Stimulated activated CD8-positive, alpha-beta memory T cell treated with anti-CD3 and anti-CD28 coated beads, Interleukin-7, amount 100 ng/mL, for 24 hours (primary cell): Measurements from ENCODE around the gene KRT6C.

Source experiments
- DNase-seq: peaks from one replicate; pipeline ENCODE4 v3.0.0-alpha.2; 2020; ENCODE audit warnings: low read depth

KRT6C gene

GRCh38 chr12:52434760-52435530, 38.7 kb downstream of the KRT6C start:
- no peak for DNase-seq

DNA sequence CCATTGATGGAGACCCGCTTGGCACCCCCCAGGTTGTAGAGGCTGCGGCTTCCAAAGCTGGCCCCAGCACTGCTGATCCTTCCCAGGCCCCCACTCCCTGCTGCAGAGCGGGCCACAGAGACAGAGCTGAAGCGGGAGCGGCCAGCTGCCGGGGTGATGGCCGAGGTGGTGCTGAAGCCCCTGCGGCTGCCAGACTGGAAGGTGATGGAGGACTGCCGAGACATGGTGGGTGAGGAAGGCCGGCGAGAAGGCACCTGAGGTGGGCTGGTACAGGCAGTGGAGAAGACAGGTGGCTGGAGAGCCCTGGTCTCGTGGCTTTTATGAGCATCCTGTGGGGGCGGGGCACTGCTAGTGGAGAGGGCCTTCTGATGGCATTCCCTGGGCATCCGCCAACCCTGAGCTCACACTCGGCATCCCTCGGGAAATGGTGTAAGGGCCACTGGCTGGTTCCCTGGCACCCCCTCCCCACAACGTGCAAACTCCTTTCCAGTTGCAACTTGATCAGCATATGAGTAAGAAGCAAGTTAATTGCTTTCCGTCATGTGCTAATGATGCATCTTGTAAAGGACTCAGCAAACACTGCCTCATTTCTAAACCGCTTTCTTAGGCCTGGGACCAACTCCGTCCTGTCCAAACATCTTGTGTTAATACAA, 39.4 kb downstream of the KRT6C start, which contains the start of gene KRT75:
Gene KRT75 (minus strand): TSS at position 291 of the 653 bp plus-strand sequence. CDS start 67 bp downstream, at position 224.
- DNase-seq, result no peak

DNA sequence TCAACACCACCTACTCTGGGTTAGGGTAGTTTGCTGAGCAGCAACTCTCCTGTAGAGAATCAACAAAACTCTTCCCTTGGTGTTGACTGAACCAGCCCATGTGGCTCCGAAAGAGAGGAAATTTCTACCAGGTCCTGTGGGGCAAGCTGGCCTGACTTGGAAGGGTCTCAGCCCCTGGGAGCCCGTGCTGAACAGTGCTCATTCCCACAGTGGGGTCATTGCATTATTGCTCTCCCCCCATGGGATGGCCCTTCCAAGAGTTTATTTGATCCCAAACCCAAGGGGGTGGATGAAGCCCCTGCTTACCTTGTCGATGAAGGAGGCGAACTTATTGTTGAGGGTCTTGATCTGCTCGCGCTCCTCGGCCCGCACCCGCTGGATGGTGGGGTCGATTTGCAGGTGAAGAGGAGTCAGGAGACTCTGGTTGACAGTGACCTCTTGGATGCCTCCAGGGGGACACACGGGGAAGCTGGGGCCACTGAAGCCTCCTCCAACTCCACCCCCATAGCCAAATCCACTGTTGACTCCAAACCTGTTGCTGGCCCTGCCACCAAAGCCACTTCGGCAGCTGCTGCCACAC, 40.0 kb downstream of the KRT6C start:
- no peak for DNase-seq

DNA sequence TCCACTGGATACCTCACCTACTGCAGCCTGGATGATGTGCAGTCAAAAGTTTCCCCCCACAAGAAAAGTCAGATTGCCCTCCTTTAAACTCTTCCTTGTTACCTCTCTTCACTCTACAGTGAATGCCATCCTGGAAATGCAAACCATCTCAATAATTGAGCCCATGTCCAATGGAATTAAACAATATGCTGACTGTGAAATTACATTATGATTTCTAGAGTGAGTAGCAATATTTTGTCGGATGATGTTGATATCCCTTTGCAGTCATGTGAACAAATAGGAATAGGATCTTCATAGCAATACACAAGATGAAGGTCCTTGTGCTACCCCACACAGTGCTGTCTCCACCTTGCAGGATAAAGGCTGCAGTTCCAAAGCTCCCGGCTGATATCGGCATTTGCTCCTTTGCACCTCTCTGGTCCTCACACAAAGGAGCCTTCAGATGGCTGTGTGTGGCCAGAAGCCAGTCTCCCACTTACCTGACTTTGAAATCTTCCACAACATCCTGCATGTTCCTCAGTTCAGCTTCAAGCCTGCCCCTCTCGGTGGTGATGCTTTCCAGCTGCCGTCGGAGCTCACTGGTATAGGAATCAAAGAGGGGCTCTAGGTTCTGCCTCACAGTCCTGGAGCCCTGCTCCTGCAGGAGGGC, 40.9 kb downstream of the KRT6C start:
- DNase-seq, result no peak

- DNase-seq, result no peak
Observed at GRCh38 chr12:52428121-52428520, 45.5 kb downstream of the KRT6C start.

DNA sequence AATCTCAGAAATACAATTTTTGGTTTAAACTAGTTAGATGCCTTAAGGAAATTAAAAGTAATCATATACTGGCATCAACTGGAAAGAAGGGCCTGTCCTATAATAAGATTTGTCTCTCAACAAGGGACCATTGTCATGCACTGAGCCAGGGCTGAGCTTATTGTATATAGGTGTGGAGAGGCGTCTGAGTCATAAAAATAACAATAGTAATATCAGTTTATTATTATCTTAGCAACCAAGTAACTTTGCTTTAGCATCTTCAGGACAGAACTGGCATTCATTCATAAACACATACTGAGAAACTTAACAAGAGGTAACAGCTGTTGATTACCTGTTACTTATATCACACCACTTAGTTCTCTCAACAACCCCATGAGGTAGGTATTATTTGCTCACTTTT, 46.5 kb downstream of the KRT6C start:
- no peak for DNase-seq

GRCh38 chr12:52426034-52426433, 47.6 kb downstream of the KRT6C start:
- DNase-seq, result no peak

DNA sequence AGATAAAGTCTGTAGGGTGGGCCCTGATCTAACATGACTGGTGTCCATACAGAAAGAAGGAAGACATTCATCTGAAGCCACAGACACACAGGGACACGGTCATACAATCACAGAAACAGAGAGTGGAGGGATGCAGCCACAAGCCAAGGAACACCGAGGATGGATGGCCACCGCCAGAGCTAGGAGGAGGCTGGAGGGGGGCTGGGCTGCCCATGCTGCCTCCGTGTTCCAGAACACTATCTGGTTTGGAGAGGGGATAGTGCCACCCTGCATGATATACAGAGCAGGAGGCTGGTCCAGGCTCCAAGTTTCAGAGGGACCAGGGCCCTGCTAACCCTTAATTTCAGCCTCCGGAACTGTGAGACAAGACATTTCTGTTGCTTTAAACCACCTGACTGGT, 48.1 kb downstream of the KRT6C start:
- DNase-seq, result no peak

GRCh38 chr12:52423661-52424500, 49.7 kb downstream of the KRT6C start:
- DNase-seq, result no peak

DNA sequence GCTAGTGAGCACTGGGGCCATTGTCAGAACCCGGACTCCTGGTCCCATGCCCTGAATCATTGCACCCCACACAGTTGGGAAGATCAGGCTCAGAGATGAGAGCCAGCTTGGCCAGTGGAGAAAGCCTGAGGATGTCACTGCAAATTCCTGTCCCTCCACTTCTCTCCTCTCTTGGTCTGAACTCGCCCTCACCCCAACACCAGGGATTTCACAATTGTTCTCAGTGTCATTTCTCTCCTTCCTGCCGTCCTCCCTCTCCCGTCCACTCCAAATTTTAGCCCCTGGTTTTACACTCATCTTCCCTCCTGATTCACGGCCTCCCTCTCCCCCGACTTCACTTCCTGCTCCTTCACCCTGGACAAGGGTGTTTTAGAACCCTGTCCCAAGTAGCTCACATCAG, 50.6 kb downstream of the KRT6C start:
- no peak for DNase-seq

GRCh38 chr12:52419656-52420055, 53.9 kb downstream of the KRT6C start:
- no peak for DNase-seq

DNA sequence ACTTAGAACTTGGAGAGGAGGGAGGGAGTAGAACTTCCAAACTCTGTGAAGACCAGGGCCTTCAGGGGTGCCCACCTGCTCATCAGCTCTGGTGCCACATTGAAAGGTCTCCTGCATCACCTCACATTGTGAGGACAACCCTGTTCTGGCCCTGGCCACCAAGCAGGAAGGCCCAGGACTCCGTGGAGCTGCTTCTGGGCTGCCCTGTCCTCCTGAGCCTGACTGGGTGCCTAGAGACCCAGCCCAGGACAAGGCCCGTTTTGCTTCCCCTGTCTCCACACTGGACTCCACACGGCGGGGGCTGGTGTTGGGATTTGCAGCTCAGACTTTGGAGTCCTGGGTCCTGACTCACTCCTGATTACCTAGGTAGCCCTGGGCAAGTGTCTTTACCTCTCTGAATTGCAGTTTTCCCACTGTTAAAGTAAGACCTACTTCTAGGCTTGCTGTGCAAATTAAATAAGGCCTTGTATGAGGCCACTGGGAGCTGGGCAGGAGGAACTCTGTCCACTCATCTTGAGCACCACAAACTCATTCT, 55.0 kb downstream of the KRT6C start:
- no peak for DNase-seq
